PC-9 (cell line): ENCODE data around the gene CDK3.
A peak's percentile ranks its signal among the peaks of the same experiment; 100 is the strongest.

ENCODE experiments used
- CTCF ChIP-seq: fragments of 200-600 bp; sonication (generic); conservative IDR thresholded peaks from 2 replicates; pipeline ENCODE4 v1.6.1; 2017; ENCODE audit warnings: mixed run types, antibody characterized with exemption, mild to moderate bottlenecking, moderate library complexity
- EZH2 ChIP-seq: fragments of 200-600 bp; sonication (generic); IDR thresholded peaks from 2 replicates; pipeline ENCODE4 v1.8.0; 2017; ENCODE audit warnings: antibody characterized with exemption, low read depth

GRCh38 chr17:76005263-76006149, 4.9 kb downstream of the CDK3 start:
- peak; percentile 93 for TF ChIP-seq CTCF
- TF ChIP-seq EZH2, result no peak
